ENCODE results near the gene SNTG2. TPM values are rescaled to one million over a fixed set of nuclear protein-coding genes. Genes with fewer than 3 reads are reported as not detected.

Gene SNTG2
- total RNA-seq, 5 donors from 2014 or later (not counting 1 experiment from before 2014, with no cell fraction given): 0.86 to 4.8 (median 2.7) TPM

- no peaks in the 10 kb centered on the region for H3K9me3 ChIP-seq
- H3K4me3 ChIP-seq (ENCODE audit: control insufficient read depth in 1 of 2, extremely low read depth in 1 of 2, low read length in 1 of 2): no peak overlapping the region
- H3K27me3 Mint-ChIP-seq: no peaks in the 10 kb centered on the region
- no peaks in the 10 kb centered on the region for H3K27me3 ChIP-seq (replicated peaks in 1 of 2; ENCODE audit: control insufficient read depth in 2 of 2, extremely low read depth in 1 of 2, insufficient read depth in 2 of 2, low read length in 1 of 2)
- 56% methylated on average over 4 of the region's 5 CpGs for WGBS (ENCODE audit: insufficient coverage)
- ATAC-seq (replicated peaks in 1 of 4) (no peak), DNase-seq (no peak)
- peaks cover 6% of the 10 kb centered on the region for H3K36me3 Mint-ChIP-seq
- H3K27ac Mint-ChIP-seq: no peak overlapping the region
- H3K4me1 Mint-ChIP-seq: peaks cover 0 to 2% (median 0%) of the 10 kb centered on the region in 3 donors
- ChIA-PET POLR2A (no interaction called here), CTCF (interaction anchor here in 1 of 2 donors (0.6 kb wide), 1 partner anchor 364 kb away, joined by 4 read pairs; no protein-coding TSS in a partner anchor)
- H3K4me3 Mint-ChIP-seq: no peak overlapping the region
- peaks cover 7 to 9% (median 8%) of the 10 kb centered on the region in 3 donors for H3K9me3 Mint-ChIP-seq
- no peaks in the 10 kb centered on the region for H3K4me1 ChIP-seq (ENCODE audit: control insufficient read depth in 1 of 2, extremely low read depth in 1 of 2, insufficient read depth in 2 of 2, low read length in 2 of 2)
- H3K36me3 ChIP-seq (ENCODE audit: control insufficient read depth in 2 of 2, extremely low read depth in 1 of 2, insufficient read depth in 1 of 2, low read length in 1 of 2): no peaks in the 10 kb centered on the region
- no peak overlapping the region for H3K27ac ChIP-seq (ENCODE audit: low read length)
These were observed 197.4 kb downstream of the SNTG2 start for GRCh38 chr2:1147873-1148612.

GRCh38 chr2:1150724-1151511 is 200.3 kb downstream of the SNTG2 start:
- ATAC-seq (replicated peaks in 1 of 4): no peak

GRCh38 chr2:1152375-1152774 is 201.7 kb downstream of the SNTG2 start:
- CTCF ChIA-PET: no interaction called here
- Histone ChIP-seq H3K27me3 (replicated peaks in 1 of 2; ENCODE audit: control insufficient read depth in 2 of 2, extremely low read depth in 1 of 2, insufficient read depth in 2 of 2, low read length in 1 of 2) (no peaks in the 10 kb centered on the region), H3K9me3 (no peaks in the 10 kb centered on the region), H3K27ac (ENCODE audit: low read length) (no peak overlapping the region), H3K4me3 (ENCODE audit: control insufficient read depth in 1 of 2, extremely low read depth in 1 of 2, low read length in 1 of 2) (no peak overlapping the region), H3K4me1 (ENCODE audit: control insufficient read depth in 1 of 2, extremely low read depth in 1 of 2, insufficient read depth in 2 of 2, low read length in 2 of 2) (peaks cover 3 to 4% of the 10 kb centered on the region in 2 experiments), H3K36me3 (ENCODE audit: control insufficient read depth in 2 of 2, extremely low read depth in 1 of 2, insufficient read depth in 1 of 2, low read length in 1 of 2) (no peaks in the 10 kb centered on the region)
- no peak for DNase-seq
- Mint-ChIP-seq H3K4me1 (peaks cover 0 to 2% (median 0%) of the 10 kb centered on the region in 3 donors), H3K9me3 (no peaks in the 10 kb centered on the region), H3K36me3 (no peaks in the 10 kb centered on the region), H3K27ac (no peak overlapping the region), H3K4me3 (no peak overlapping the region), H3K27me3 (no peaks in the 10 kb centered on the region)
- 95% methylated on average over 5 of the region's 7 CpGs for WGBS (ENCODE audit: insufficient coverage)
- no peak for ATAC-seq (replicated peaks in 1 of 4)
- POLR2A ChIA-PET: no interaction called here

More at GRCh38 chr2:1150724-1151511, 200.3 kb downstream of the SNTG2 start:
- DNase-seq: no peak
- H3K4me3 ChIP-seq (ENCODE audit: control insufficient read depth in 1 of 2, extremely low read depth in 1 of 2, low read length in 1 of 2): no peak overlapping the region
- ChIA-PET CTCF (no interaction called here), POLR2A (no interaction called here)
- Mint-ChIP-seq H3K4me3 (no peak overlapping the region), H3K36me3 (no peaks in the 10 kb centered on the region), H3K4me1 (peaks cover 0 to 2% (median 0%) of the 10 kb centered on the region in 3 donors), H3K9me3 (no peaks in the 10 kb centered on the region), H3K27me3 (no peaks in the 10 kb centered on the region), H3K27ac (no peak overlapping the region)
- no peaks in the 10 kb centered on the region for H3K36me3 ChIP-seq (ENCODE audit: control insufficient read depth in 2 of 2, extremely low read depth in 1 of 2, insufficient read depth in 1 of 2, low read length in 1 of 2)
- WGBS (ENCODE audit: insufficient coverage): 86% methylated on average over 7 of the region's 13 CpGs
- H3K4me1 ChIP-seq (ENCODE audit: control insufficient read depth in 1 of 2, extremely low read depth in 1 of 2, insufficient read depth in 2 of 2, low read length in 2 of 2): peaks cover 3 to 4% of the 10 kb centered on the region in 2 experiments
- no peaks in the 10 kb centered on the region for H3K27me3 ChIP-seq (replicated peaks in 1 of 2; ENCODE audit: control insufficient read depth in 2 of 2, extremely low read depth in 1 of 2, insufficient read depth in 2 of 2, low read length in 1 of 2)
- no peaks in the 10 kb centered on the region for H3K9me3 ChIP-seq
- H3K27ac ChIP-seq (ENCODE audit: low read length): no peak overlapping the region

- H3K27me3 ChIP-seq (replicated peaks in 1 of 2; ENCODE audit: control insufficient read depth in 2 of 2, extremely low read depth in 1 of 2, insufficient read depth in 2 of 2, low read length in 1 of 2): no peaks in the 10 kb centered on the region
- no peak for ATAC-seq (replicated peaks in 1 of 4)
- peaks cover 3 to 4% of the 10 kb centered on the region in 2 experiments for H3K4me1 ChIP-seq (ENCODE audit: control insufficient read depth in 1 of 2, extremely low read depth in 1 of 2, insufficient read depth in 2 of 2, low read length in 2 of 2)
- Mint-ChIP-seq H3K9me3 (no peaks in the 10 kb centered on the region), H3K4me1 (peaks cover 0 to 2% (median 0%) of the 10 kb centered on the region in 3 donors), H3K27me3 (no peaks in the 10 kb centered on the region), H3K27ac (no peak overlapping the region), H3K4me3 (no peak overlapping the region), H3K36me3 (no peaks in the 10 kb centered on the region)
- no peak for DNase-seq
- H3K9me3 ChIP-seq: no peaks in the 10 kb centered on the region
- ChIA-PET CTCF (interaction anchor here in 1 of 2 donors (0.6 kb wide), 1 partner anchor 14 kb away, joined by 3 read pairs; no protein-coding TSS in a partner anchor), POLR2A (no interaction called here)
- H3K4me3 ChIP-seq (ENCODE audit: control insufficient read depth in 1 of 2, extremely low read depth in 1 of 2, low read length in 1 of 2): no peak overlapping the region
- no peaks in the 10 kb centered on the region for H3K36me3 ChIP-seq (ENCODE audit: control insufficient read depth in 2 of 2, extremely low read depth in 1 of 2, insufficient read depth in 1 of 2, low read length in 1 of 2)
- 64% methylated on average over 5 of the region's 9 CpGs for WGBS (ENCODE audit: insufficient coverage)
- no peak overlapping the region for H3K27ac ChIP-seq (ENCODE audit: low read length)
These were observed 203.3 kb downstream of the SNTG2 start for GRCh38 chr2:1153920-1154319.

GRCh38 chr2:1154710-1155594 is 204.3 kb downstream of the SNTG2 start:
- POLR2A ChIA-PET: no interaction called here
- Mint-ChIP-seq H3K27ac (no peak overlapping the region), H3K4me1 (peaks cover 0 to 2% (median 0%) of the 10 kb centered on the region in 3 donors), H3K27me3 (no peaks in the 10 kb centered on the region), H3K4me3 (no peak overlapping the region), H3K36me3 (no peaks in the 10 kb centered on the region), H3K9me3 (no peaks in the 10 kb centered on the region)
- ATAC-seq (replicated peaks in 1 of 4) (no peak), DNase-seq (no peak)
- no peaks in the 10 kb centered on the region for H3K27me3 ChIP-seq (replicated peaks in 1 of 2; ENCODE audit: control insufficient read depth in 2 of 2, extremely low read depth in 1 of 2, insufficient read depth in 2 of 2, low read length in 1 of 2)
- H3K4me3 ChIP-seq (ENCODE audit: control insufficient read depth in 1 of 2, extremely low read depth in 1 of 2, low read length in 1 of 2): no peak overlapping the region
- no peaks in the 10 kb centered on the region for H3K9me3 ChIP-seq
- no peaks in the 10 kb centered on the region for H3K36me3 ChIP-seq (ENCODE audit: control insufficient read depth in 2 of 2, extremely low read depth in 1 of 2, insufficient read depth in 1 of 2, low read length in 1 of 2)
- H3K27ac ChIP-seq (ENCODE audit: low read length): no peak overlapping the region
- peaks cover 3 to 4% of the 10 kb centered on the region in 2 experiments for H3K4me1 ChIP-seq (ENCODE audit: control insufficient read depth in 1 of 2, extremely low read depth in 1 of 2, insufficient read depth in 2 of 2, low read length in 2 of 2)
- 70% methylated on average over 4 of the region's 4 CpGs for WGBS (ENCODE audit: insufficient coverage)
- CTCF ChIA-PET: no interaction called here

GRCh38 chr2:1156059-1156458 is 205.4 kb downstream of the SNTG2 start:
- no peaks in the 10 kb centered on the region for H3K9me3 Mint-ChIP-seq
- H3K4me3 ChIP-seq (ENCODE audit: control insufficient read depth in 1 of 2, extremely low read depth in 1 of 2, low read length in 1 of 2): no peak overlapping the region
- no peak overlapping the region for H3K4me3 Mint-ChIP-seq
- POLR2A ChIA-PET: no interaction called here
- H3K27ac ChIP-seq (ENCODE audit: low read length): no peak overlapping the region
- no peak overlapping the region for H3K27ac Mint-ChIP-seq
- peaks cover 3 to 4% of the 10 kb centered on the region in 2 experiments for H3K4me1 ChIP-seq (ENCODE audit: control insufficient read depth in 1 of 2, extremely low read depth in 1 of 2, insufficient read depth in 2 of 2, low read length in 2 of 2)
- H3K27me3 Mint-ChIP-seq: no peaks in the 10 kb centered on the region
- H3K9me3 ChIP-seq: no peaks in the 10 kb centered on the region
- H3K36me3 ChIP-seq (ENCODE audit: control insufficient read depth in 2 of 2, extremely low read depth in 1 of 2, insufficient read depth in 1 of 2, low read length in 1 of 2): no peaks in the 10 kb centered on the region
- 73% methylated on average over 7 of the region's 7 CpGs for WGBS (ENCODE audit: insufficient coverage)
- H3K27me3 ChIP-seq (replicated peaks in 1 of 2; ENCODE audit: control insufficient read depth in 2 of 2, extremely low read depth in 1 of 2, insufficient read depth in 2 of 2, low read length in 1 of 2): no peaks in the 10 kb centered on the region
- no peak for DNase-seq
- peaks cover 3 to 5% (median 5%) of the 10 kb centered on the region in 3 donors for H3K4me1 Mint-ChIP-seq
- no peaks in the 10 kb centered on the region for H3K36me3 Mint-ChIP-seq
- CTCF ChIA-PET: no interaction called here
- ATAC-seq (replicated peaks in 1 of 4): no peak

Data from T-cell (primary cell).